Esophagus muscularis mucosa (tissue), 4 donors: ENCODE measurements around the gene HIRA. TPM values are rescaled to one million over a fixed set of nuclear protein-coding genes. Genes with fewer than 3 reads are reported as not detected.

Source experiments
- DNase-seq: peaks from one replicate; pipeline ENCODE4 v3.0.0-alpha.2; 2017; ENCODE audit errors: extremely low spot score
- H3K27ac ChIP-seq, 4 donors: fragments of 200-600 bp; sonication (generic); replicated peaks in 1 of 4; 1 replicate in 3 of 4; 2 replicates in 1 of 4; pipeline ENCODE4 v1.5.1; 2016 to 2019; ENCODE audit warnings: mild to moderate bottlenecking in 1 of 4
- H3K27me3 ChIP-seq, 4 donors: fragments of 200-600 bp; sonication (generic); one replicate each; pipeline versions ENCODE4 v1.5.1 to v1.6.0; 2016 to 2019
- H3K36me3 ChIP-seq, 4 donors: fragments of 200-600 bp; sonication (generic); one replicate each; pipeline ENCODE4 v1.5.1; 2016 to 2019
- H3K4me1 ChIP-seq, 4 donors: fragments of 200-600 bp; sonication (generic); one replicate each; pipeline ENCODE4 v1.5.1; 2016 to 2019
- H3K4me3 ChIP-seq, 4 donors: fragments of 200-600 bp; sonication (generic); 1 replicate in 2 of 4; 2 replicates in 2 of 4; pipeline ENCODE4 v1.5.1; 2016 to 2019; ENCODE audit warnings: mild to moderate bottlenecking in 4 of 4, moderate library complexity in 1 of 4
- H3K9me3 ChIP-seq, 4 donors: fragments of 200-600 bp; sonication (generic); 1 replicate in 3 of 4; 2 replicates in 1 of 4; pipeline ENCODE4 v1.5.1; 2016 to 2019
- CTCF ChIP-seq, 3 experiments: fragments of 200-600 bp in 2 of 3; fragments of 450-650 bp in 1 of 3; sonication (generic) in 2 of 3; IDR thresholded peaks; one replicate each; pipeline ENCODE4 v1.5.1; 2017 to 2019; ENCODE audit warnings: antibody characterized with exemption in 3 of 3, mild to moderate bottlenecking in 2 of 3, moderate library complexity in 1 of 3
- EP300 ChIP-seq: sonication (generic); formaldehyde crosslinking; IDR thresholded peaks from one replicate; pipeline ENCODE4 v1.6.1; 2017; ENCODE audit warnings: antibody characterized with exemption
- POLR2A ChIP-seq: fragments of 450-650 bp; IDR thresholded peaks from one replicate; pipeline ENCODE4 v1.6.1; 2017; ENCODE audit warnings: antibody characterized with exemption, moderate library complexity, mild to moderate bottlenecking, low read depth
- POLR2AphosphoS5 ChIP-seq, 2 donors: sonication (generic); formaldehyde crosslinking; IDR thresholded peaks; one replicate each; pipeline ENCODE4 v1.6.1; 2017; ENCODE audit warnings: antibody characterized with exemption in 2 of 2
- WGBS: methylation state at CpG from one replicate; pipeline ENCODE4 v1.1.5; 2018; 5-methylcytosine and 5-hydroxymethylcytosine counted together
- intact Hi-C: fragments of 100-400 bp; cut with DNase I; formaldehyde crosslinking; loops from one replicate; pipeline ENCODE4 v1.15.1; 2023
- total RNA-seq, 4 donors: library from RNA; depleted of rRNA; stranded (reverse); fragments of >200 nt; gene quantifications; one replicate each; pipeline versions ENCODE4 v1.1.0 to v1.2.1, GENCODE V29; 2016

HIRA gene
- total RNA-seq, 4 donors from 2014 or later, result 22.0 to 31.6 (median 26.5) TPM

DNA sequence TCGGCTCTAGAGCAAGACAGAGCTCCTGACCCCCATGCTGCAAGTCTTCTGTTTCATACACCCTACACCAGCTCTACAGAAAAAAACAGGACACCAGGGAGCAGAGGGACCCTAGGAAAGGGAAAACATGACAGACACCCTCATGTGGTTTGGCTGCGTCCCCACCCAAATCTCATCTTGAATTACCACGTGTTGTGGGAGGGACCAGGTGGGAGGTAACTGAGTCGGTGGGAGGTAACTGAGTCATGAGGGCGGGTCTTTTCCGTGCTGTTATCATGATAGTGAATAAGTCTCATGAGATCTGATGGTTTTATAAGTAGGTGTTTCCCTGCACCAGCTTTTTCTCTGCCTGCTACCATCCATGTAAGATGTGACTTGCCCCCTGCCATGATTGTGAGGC is 22.6 kb upstream of the HIRA start:
- Histone ChIP-seq H3K36me3 (peaks cover 48 to 94% (median 89%) of the 10 kb centered on the region in 4 donors), H3K4me1 (peaks cover 0 to 1% (median 0%) of the 10 kb centered on the region in 4 donors), H3K4me3 (no peak overlapping the region), H3K9me3 (no peaks in the 10 kb centered on the region), H3K27me3 (no peaks in the 10 kb centered on the region), H3K27ac (no peak overlapping the region)
- TF ChIP-seq EP300 (no peak), CTCF (IDR thresholded peaks at IDR 0.05) (no peak), POLR2AphosphoS5 (IDR thresholded peaks at IDR 0.05) (no peak), POLR2A (no peak)
- no peak for DNase-seq
- 75% methylated on average over 6 of the region's 6 CpGs for WGBS
- intact Hi-C loops, result no loop called here

DNA sequence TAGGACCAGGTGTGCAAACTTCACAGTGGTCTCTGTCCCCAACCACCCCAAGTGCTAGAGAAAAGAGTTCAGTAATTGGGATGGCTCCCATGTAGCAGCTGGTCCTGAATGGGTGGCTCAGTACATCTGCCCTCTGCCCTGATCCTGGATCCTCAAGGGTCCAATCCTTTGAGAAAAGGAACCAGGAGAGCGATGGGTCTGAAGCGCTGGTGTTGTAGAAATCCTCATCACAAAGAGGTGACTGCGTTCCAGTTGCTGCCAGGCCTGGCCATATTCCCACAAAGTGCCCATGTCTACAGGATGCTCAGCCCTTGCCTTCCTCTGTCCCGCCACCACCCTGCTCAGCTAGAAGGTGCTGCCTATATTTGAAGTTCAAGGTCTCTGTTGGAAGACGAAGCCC is 22.2 kb upstream of the HIRA start:
- H3K27me3 ChIP-seq, result no peaks in the 10 kb centered on the region
- H3K4me3 ChIP-seq, result no peak overlapping the region
- H3K9me3 ChIP-seq, result no peaks in the 10 kb centered on the region
- 82% methylated on average over 4 of the region's 5 CpGs for WGBS
- peaks cover 0 to 6% (median 2%) of the 10 kb centered on the region in 4 donors for H3K4me1 ChIP-seq
- H3K27ac ChIP-seq, result no peak overlapping the region
- peaks cover 48 to 90% (median 86%) of the 10 kb centered on the region in 4 donors for H3K36me3 ChIP-seq
- DNase-seq, result no peak
- intact Hi-C loops, result no loop called here
- no peak for TF ChIP-seq POLR2A
- TF ChIP-seq CTCF (IDR thresholded peaks at IDR 0.05), result no peak
- TF ChIP-seq POLR2AphosphoS5 (IDR thresholded peaks at IDR 0.05), result no peak
- TF ChIP-seq EP300, result no peak

GRCh38 chr22:19451570-19451969 is 20.0 kb upstream of the HIRA start:
- peaks cover 40 to 68% (median 66%) of the 10 kb centered on the region in 4 donors for H3K36me3 ChIP-seq
- no peak for DNase-seq
- no peaks in the 10 kb centered on the region for H3K27me3 ChIP-seq
- no peak overlapping the region for H3K27ac ChIP-seq
- no peak for TF ChIP-seq CTCF (IDR thresholded peaks at IDR 0.05)
- no peak for TF ChIP-seq POLR2AphosphoS5 (IDR thresholded peaks at IDR 0.05)
- TF ChIP-seq EP300, result no peak
- TF ChIP-seq POLR2A, result no peak
- intact Hi-C loops, result no loop called here
- H3K9me3 ChIP-seq, result no peaks in the 10 kb centered on the region
- peaks cover 2 to 21% (median 14%) of the 10 kb centered on the region in 4 donors for H3K4me1 ChIP-seq
- 89% methylated on average over 4 of the region's 4 CpGs for WGBS
- H3K4me3 ChIP-seq, result no peak overlapping the region

DNA sequence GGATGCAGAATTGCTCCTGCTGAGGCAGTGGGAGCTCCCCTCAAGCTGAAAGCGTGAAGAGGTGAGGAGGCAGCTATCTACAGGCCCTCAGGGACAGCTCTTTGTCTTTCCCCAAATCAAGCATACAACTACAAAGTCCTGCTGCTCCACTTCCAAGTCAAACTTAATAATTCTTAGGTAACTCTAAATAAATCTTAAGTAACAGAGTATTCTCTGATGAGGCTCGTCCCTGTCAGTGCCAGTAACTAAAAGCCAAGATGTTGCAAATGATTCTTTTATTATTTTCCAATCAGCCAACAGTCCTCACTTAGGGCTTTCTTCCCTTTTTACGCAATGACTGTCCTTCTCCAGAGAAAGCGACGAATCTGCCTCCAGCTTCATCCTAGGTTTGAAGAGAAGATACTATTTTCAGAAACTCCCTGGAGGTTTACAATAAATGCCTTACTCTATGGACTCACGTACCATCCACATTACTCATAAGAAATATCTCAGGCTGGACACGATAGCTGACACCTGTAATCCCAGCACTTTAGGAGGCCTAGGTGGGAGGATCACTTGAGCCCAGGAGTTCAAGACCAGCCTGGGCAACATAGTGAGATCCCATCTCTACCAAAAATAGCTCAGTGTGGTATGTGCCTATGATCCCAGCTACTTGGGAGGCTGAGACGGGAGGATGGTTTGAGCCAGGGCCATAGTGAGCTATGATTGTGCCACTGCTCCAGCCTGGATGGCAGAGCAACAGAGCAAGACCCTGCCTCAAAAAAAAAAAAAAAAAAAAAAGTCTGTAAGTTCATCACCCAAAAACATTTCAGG is 19.0 kb upstream of the HIRA start:
- Histone ChIP-seq H3K36me3 (peaks cover 30 to 58% (median 56%) of the 10 kb centered on the region in 4 donors), H3K4me3 (no peak overlapping the region), H3K27ac (no peak overlapping the region), H3K9me3 (no peaks in the 10 kb centered on the region), H3K4me1 (peaks cover 11 to 31% (median 24%) of the 10 kb centered on the region in 4 donors), H3K27me3 (no peaks in the 10 kb centered on the region)
- no peak for DNase-seq
- 84% methylated on average over 8 of the region's 8 CpGs for WGBS
- intact Hi-C loops, result no loop called here
- TF ChIP-seq CTCF (IDR thresholded peaks at IDR 0.05), result no peak
- no peak for TF ChIP-seq POLR2AphosphoS5 (IDR thresholded peaks at IDR 0.05)
- no peak for TF ChIP-seq POLR2A
- no peak for TF ChIP-seq EP300
